Subcutaneous adipose tissue (tissue), 4 donors: ENCODE measurements around the gene RNF144B. TPM values are rescaled to one million over a fixed set of nuclear protein-coding genes. Genes with fewer than 3 reads are reported as not detected.

Experiments used
- total RNA-seq, 4 donors: library from RNA; depleted of rRNA; stranded (reverse); fragments of >200 nt; gene quantifications; one replicate each; pipeline ENCODE4 v1.1.0, GENCODE V29; 2016
- TF ChIP-seq, protein P1 (sequence below): fragments of 450-650 bp; IDR thresholded peaks from one replicate; pipeline ENCODE4 v1.5.1; 2016; ENCODE audit warnings: low read depth, mild to moderate bottlenecking, control low read depth, antibody characterized with exemption, moderate library complexity

RNF144B gene
- total RNA-seq, 4 donors from 2014 or later: 20.2 to 31.4 (median 23.8) TPM

DNA sequence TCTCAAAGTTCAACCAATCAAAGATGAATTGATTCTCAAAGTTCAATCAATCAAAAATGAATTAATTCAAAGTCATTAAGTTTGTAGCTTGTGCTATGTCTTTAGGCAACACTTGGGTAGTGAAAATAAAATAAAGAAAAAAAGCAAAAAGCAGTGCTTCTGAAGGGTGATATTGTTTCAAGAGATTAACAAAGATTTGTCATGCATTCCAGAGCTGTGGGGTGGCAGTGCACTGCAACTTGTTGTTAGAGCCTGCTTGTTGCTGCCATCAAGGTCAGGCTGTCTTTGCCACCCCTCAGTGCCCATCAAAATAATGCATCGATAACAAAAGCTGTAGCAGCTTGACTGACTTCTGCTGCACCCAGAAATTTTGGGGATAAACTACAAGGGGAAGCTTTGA, 128.6 kb downstream of the RNF144B start:
- TF ChIP-seq, protein P1, sequence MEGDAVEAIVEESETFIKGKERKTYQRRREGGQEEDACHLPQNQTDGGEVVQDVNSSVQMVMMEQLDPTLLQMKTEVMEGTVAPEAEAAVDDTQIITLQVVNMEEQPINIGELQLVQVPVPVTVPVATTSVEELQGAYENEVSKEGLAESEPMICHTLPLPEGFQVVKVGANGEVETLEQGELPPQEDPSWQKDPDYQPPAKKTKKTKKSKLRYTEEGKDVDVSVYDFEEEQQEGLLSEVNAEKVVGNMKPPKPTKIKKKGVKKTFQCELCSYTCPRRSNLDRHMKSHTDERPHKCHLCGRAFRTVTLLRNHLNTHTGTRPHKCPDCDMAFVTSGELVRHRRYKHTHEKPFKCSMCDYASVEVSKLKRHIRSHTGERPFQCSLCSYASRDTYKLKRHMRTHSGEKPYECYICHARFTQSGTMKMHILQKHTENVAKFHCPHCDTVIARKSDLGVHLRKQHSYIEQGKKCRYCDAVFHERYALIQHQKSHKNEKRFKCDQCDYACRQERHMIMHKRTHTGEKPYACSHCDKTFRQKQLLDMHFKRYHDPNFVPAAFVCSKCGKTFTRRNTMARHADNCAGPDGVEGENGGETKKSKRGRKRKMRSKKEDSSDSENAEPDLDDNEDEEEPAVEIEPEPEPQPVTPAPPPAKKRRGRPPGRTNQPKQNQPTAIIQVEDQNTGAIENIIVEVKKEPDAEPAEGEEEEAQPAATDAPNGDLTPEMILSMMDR: no peak

Other genes with a start within 250 kb of the RNF144B start
- 10 to 100 TPM in 1 of 4 donors, 1 to 10 TPM in 3; 4.6 to 12.2 (median 6.4) TPM for gene TPMT, start 232.3 kb upstream of the RNF144B start, total RNA-seq
- 10 to 100 TPM; 11.9 to 15.8 (median 14.9) TPM for gene KDM1B, start 231.9 kb upstream of the RNF144B start, total RNA-seq
- 100 to 1,000 TPM in 3 of 4 donors, 10 to 100 TPM in 1; 89.9 to 152 (median 121) TPM for gene DEK, start 122.8 kb upstream of the RNF144B start, total RNA-seq